GM21717 (cell line): ENCODE results near the gene STX4.

Source experiments
- ATAC-seq: cut with Tn5 transposase; IDR thresholded peaks from one replicate; pipeline ENCODE4 v1.9.1; 2021; ENCODE audit warnings: mild to moderate bottlenecking, moderate library complexity; ENCODE audit not compliant: unreplicated experiment

The STX4 gene

GRCh38 chr16:31081428-31082351 lies 48.3 kb downstream of the STX4 start:
- no peak for ATAC-seq

GRCh38 chr16:31082368-31083045 lies 49.1 kb downstream of the STX4 start:
- ATAC-seq, result no peak

GRCh38 chr16:31083081-31083480 lies 49.7 kb downstream of the STX4 start:
- ATAC-seq, result no peak

- no peak for ATAC-seq
These were observed 50.2 kb downstream of the STX4 start for GRCh38 chr16:31083556-31083955.

- ATAC-seq, result no peak
These were observed 50.6 kb downstream of the STX4 start for GRCh38 chr16:31083981-31084380.

GRCh38 chr16:31084584-31085302 lies 51.4 kb downstream of the STX4 start:
- ATAC-seq, result no peak

GRCh38 chr16:31085411-31085810 lies 52.1 kb downstream of the STX4 start:
- ATAC-seq, result no peak

- ATAC-seq, result no peak
These were observed 52.7 kb downstream of the STX4 start for GRCh38 chr16:31085873-31086628.

- no peak for ATAC-seq
These were observed 53.2 kb downstream of the STX4 start for GRCh38 chr16:31086629-31086906.

- ATAC-seq, result no peak
These were observed 54.1 kb downstream of the STX4 start for GRCh38 chr16:31087481-31087880.

GRCh38 chr16:31087971-31088370 lies 54.6 kb downstream of the STX4 start:
- ATAC-seq, result no peak

- no peak for ATAC-seq
These were observed 55.3 kb downstream of the STX4 start, which contains the start of gene PRSS53 for GRCh38 chr16:31088459-31089183. Gene PRSS53, minus strand, starts transcription at chr16:31088943. Its CDS starts 134 bp downstream, at chr16:31088809.

GRCh38 chr16:31089199-31089598 lies 55.8 kb downstream of the STX4 start:
- ATAC-seq, result no peak
